ENCODE results near the gene ZFP36L1. TPM values are rescaled to one million over a fixed set of nuclear protein-coding genes. Genes with fewer than 3 reads are reported as not detected.

Gene ZFP36L1
- total RNA-seq, 1 experiment from 2014 or later, result 94.8 TPM

GRCh38 chr14:68820536-68820935 is 27.7 kb upstream of the ZFP36L1 start:
- Mint-ChIP-seq H3K27me3 (ENCODE audit: insufficient read depth, unreplicated experiment) (no peaks in the 10 kb centered on the region), H3K4me3 (ENCODE audit: unreplicated experiment) (no peak overlapping the region), H3K4me1 (ENCODE audit: low read depth, unreplicated experiment) (peaks cover 3% of the 10 kb centered on the region), H3K27ac (ENCODE audit: unreplicated experiment) (no peak overlapping the region), H3K9me3 (ENCODE audit: unreplicated experiment) (no peaks in the 10 kb centered on the region), H3K36me3 (ENCODE audit: insufficient read depth, unreplicated experiment) (peaks cover 5% of the 10 kb centered on the region)
- CTCF ChIA-PET, result no interaction called here
- Histone ChIP-seq H3K4me3 (ENCODE audit: low read depth, low read length) (no peak overlapping the region), H3K27me3 (replicated peaks; ENCODE audit: control insufficient read depth, insufficient read depth, low read length) (no peaks in the 10 kb centered on the region), H3K36me3 (ENCODE audit: control insufficient read depth, insufficient read depth, low read length) (no peaks in the 10 kb centered on the region), H3K4me1 (peaks cover 14% of the 10 kb centered on the region), H3K9me3 (no peaks in the 10 kb centered on the region)
- DNase-seq, result no peak
- no peak for TF ChIP-seq CTCF (IDR thresholded peaks at IDR 0.05; ENCODE audit: insufficient read depth in 1 of 2, low read depth in 1 of 2, low read length in 1 of 2, severe bottlenecking in 1 of 2, unreplicated experiment in 1 of 2)
- intact Hi-C loops (cut with micrococcal nuclease; ENCODE audit: unreplicated experiment), result no loop called here
- no TSS peak for BruUV-seq (replicated peaks)
- POLR2A ChIA-PET, result no interaction called here

- intact Hi-C loops (cut with micrococcal nuclease; ENCODE audit: unreplicated experiment), result no loop called here
- no peaks in the 10 kb centered on the region for H3K27me3 ChIP-seq (replicated peaks; ENCODE audit: control insufficient read depth, insufficient read depth, low read length)
- peaks cover 7% of the 10 kb centered on the region for H3K4me1 Mint-ChIP-seq (ENCODE audit: low read depth, unreplicated experiment)
- no peak for TF ChIP-seq CTCF (IDR thresholded peaks at IDR 0.05; ENCODE audit: insufficient read depth in 1 of 2, low read depth in 1 of 2, low read length in 1 of 2, severe bottlenecking in 1 of 2, unreplicated experiment in 1 of 2)
- no peak overlapping the region for H3K4me3 ChIP-seq (ENCODE audit: low read depth, low read length)
- H3K27me3 Mint-ChIP-seq (ENCODE audit: insufficient read depth, unreplicated experiment), result no peaks in the 10 kb centered on the region
- no peak overlapping the region for H3K4me3 Mint-ChIP-seq (ENCODE audit: unreplicated experiment)
- no TSS peak for BruUV-seq (replicated peaks)
- peaks cover 14% of the 10 kb centered on the region for H3K4me1 ChIP-seq
- H3K27ac Mint-ChIP-seq (ENCODE audit: unreplicated experiment), result no peak overlapping the region
- peaks cover 5% of the 10 kb centered on the region for H3K36me3 Mint-ChIP-seq (ENCODE audit: insufficient read depth, unreplicated experiment)
- CTCF ChIA-PET, result no interaction called here
- POLR2A ChIA-PET, result interaction anchor here (0.5 kb wide), 1 partner anchor 27 kb away, joined by 5 read pairs; the partner anchor contains the start of gene ZFP36L1
- DNase-seq, result no peak
- H3K36me3 ChIP-seq (ENCODE audit: control insufficient read depth, insufficient read depth, low read length), result no peaks in the 10 kb centered on the region
- no peaks in the 10 kb centered on the region for H3K9me3 Mint-ChIP-seq (ENCODE audit: unreplicated experiment)
- H3K9me3 ChIP-seq, result no peaks in the 10 kb centered on the region
These were observed 27.3 kb upstream of the ZFP36L1 start for GRCh38 chr14:68820119-68820518.

GRCh38 chr14:68819260-68819691 is 26.4 kb upstream of the ZFP36L1 start:
- no TSS peak for BruUV-seq (replicated peaks)
- Mint-ChIP-seq H3K27me3 (ENCODE audit: insufficient read depth, unreplicated experiment) (no peaks in the 10 kb centered on the region), H3K36me3 (ENCODE audit: insufficient read depth, unreplicated experiment) (peaks cover 5% of the 10 kb centered on the region), H3K4me1 (ENCODE audit: low read depth, unreplicated experiment) (peaks cover 16% of the 10 kb centered on the region), H3K4me3 (ENCODE audit: unreplicated experiment) (no peak overlapping the region), H3K9me3 (ENCODE audit: unreplicated experiment) (no peaks in the 10 kb centered on the region), H3K27ac (ENCODE audit: unreplicated experiment) (no peak overlapping the region)
- TF ChIP-seq CTCF (IDR thresholded peaks at IDR 0.05; ENCODE audit: insufficient read depth in 1 of 2, low read depth in 1 of 2, low read length in 1 of 2, severe bottlenecking in 1 of 2, unreplicated experiment in 1 of 2), result no peak
- ChIA-PET POLR2A (interaction anchor here (0.5 to 0.7 kb wide), 3 partner anchors 26 to 681 kb away, joined by 3 to 5 read pairs (median 3); partner anchors contain the start of gene ZFP36L1), CTCF (interaction anchor here (1.3 kb wide), 1 partner anchor 25 kb away, joined by 6 read pairs; no protein-coding TSS in a partner anchor)
- H3K4me1 ChIP-seq, result peaks cover 21% of the 10 kb centered on the region
- intact Hi-C loops (cut with micrococcal nuclease; ENCODE audit: unreplicated experiment), result loop anchor here (5.0 to 10.0 kb wide), 3 partner anchors 152 to 522 kb away; no protein-coding TSS in a partner anchor
- no peak overlapping the region for H3K4me3 ChIP-seq (ENCODE audit: low read depth, low read length)
- peak; percentile 28 to 71 for DNase-seq
- no peaks in the 10 kb centered on the region for H3K27me3 ChIP-seq (replicated peaks; ENCODE audit: control insufficient read depth, insufficient read depth, low read length)
- H3K9me3 ChIP-seq, result no peaks in the 10 kb centered on the region
- no peaks in the 10 kb centered on the region for H3K36me3 ChIP-seq (ENCODE audit: control insufficient read depth, insufficient read depth, low read length)

Data from Caco-2 (cell line).